ENCODE data around the gene SLC30A7.

- TF ChIP-seq JUN (CRISPR knock-in tag; IDR thresholded peaks at IDR 0.05) (no peak), ELF4 (CRISPR knock-in tag; IDR thresholded peaks at IDR 0.05; ENCODE audit: low read depth) (no peak), CTCF (IDR thresholded peaks at IDR 0.05) (no peak), E2F1 (CRISPR knock-in tag; IDR thresholded peaks at IDR 0.05) (no peak), USF2 (CRISPR knock-in tag; IDR thresholded peaks at IDR 0.05) (no peak), ETV6 (CRISPR knock-in tag; IDR thresholded peaks at IDR 0.05) (no peak), STAT6 (CRISPR knock-in tag; conservative IDR thresholded peaks at IDR 0.05; ENCODE audit: low read depth) (no peak), ZBTB43 (CRISPR knock-in tag; IDR thresholded peaks at IDR 0.05) (no peak), ZNF138 (CRISPR knock-in tag; conservative IDR thresholded peaks at IDR 0.05) (no peak)
Observed at GRCh38 chr1:100851726-100852125, 44.2 kb upstream of the SLC30A7 start.
